A673 (cell line): ENCODE measurements around the gene NDUFB11. TPM values are rescaled to one million over a fixed set of nuclear protein-coding genes. Genes with fewer than 3 reads are reported as not detected.

Experiments
- BruUV-seq: library from RNA; stranded (reverse); fragments of 400-500 nt; replicated peaks from 2 replicates; lab custom pipeline; 2021; lab: Mats Ljungman, UMichigan
- CTCF ChIA-PET: fragments of 300-600 bp; sonication (Branson Sonifier 250); formaldehyde crosslinking; loops from one replicate; lab custom pipeline; 2022; ENCODE audit warnings: antibody characterized with exemption; lab: Charles Lee
- POLR2A ChIA-PET: fragments of 300-600 bp; sonication (Branson Sonifier 250); formaldehyde crosslinking; loops from one replicate; lab custom pipeline; 2022; ENCODE audit warnings: antibody characterized with exemption; ENCODE audit not compliant: low non-redundant PET; lab: Charles Lee
- DNase-seq: peaks from one replicate; pipeline ENCODE4 v3.0.0-alpha.2; 2015; ENCODE audit warnings: low spot score
- H3K27ac ChIP-seq: fragments of 200-600 bp; sonication (generic); 2 replicates; pipeline ENCODE4 v1.5.1; 2016; ENCODE audit warnings: mixed run types, low read depth, mild to moderate bottlenecking, mixed read lengths, antibody characterized with exemption, low read length; ENCODE audit not compliant: poor library complexity, severe bottlenecking
- H3K27me3 ChIP-seq: fragments of 200-600 bp; sonication (generic); replicated peaks from 2 replicates; pipeline ENCODE4 v1.6.1; 2017; ENCODE audit warnings: mixed run types, low read depth, mild to moderate bottlenecking, mixed read lengths, antibody characterized with exemption, low read length; ENCODE audit not compliant: insufficient read depth, poor library complexity
- H3K36me3 ChIP-seq: fragments of 200-600 bp; sonication (generic); 2 replicates; pipeline ENCODE4 v1.6.1; 2016; ENCODE audit warnings: mixed run types, mild to moderate bottlenecking, mixed read lengths, antibody characterized with exemption, low read length; ENCODE audit not compliant: insufficient read depth, poor library complexity, severe bottlenecking
- H3K4me1 ChIP-seq: fragments of 200-600 bp; sonication (generic); 2 replicates; pipeline ENCODE4 v1.6.1; 2017; ENCODE audit warnings: mixed run types, mild to moderate bottlenecking, mixed read lengths, antibody characterized with exemption, low read length; ENCODE audit not compliant: insufficient read depth, poor library complexity, severe bottlenecking
- H3K4me3 ChIP-seq: fragments of 200-600 bp; sonication (generic); 2 replicates; pipeline ENCODE4 v1.5.1; 2016; ENCODE audit warnings: low read depth, mixed run types, mild to moderate bottlenecking, mixed read lengths, low read length; ENCODE audit not compliant: poor library complexity, severe bottlenecking
- H3K9me3 ChIP-seq: fragments of 200-600 bp; sonication (generic); 2 replicates; pipeline ENCODE4 v1.6.1; 2016; ENCODE audit warnings: mixed run types, low read depth, mild to moderate bottlenecking, mixed read lengths, antibody characterized with exemption, low read length; ENCODE audit not compliant: poor library complexity, severe bottlenecking
- EZH2 ChIP-seq: fragments of 200-600 bp; sonication (generic); IDR thresholded peaks from 2 replicates; pipeline ENCODE4 v1.6.1; 2017; ENCODE audit warnings: borderline replicate concordance, low read depth, mild to moderate bottlenecking, mixed read lengths, antibody characterized with exemption, low read length; ENCODE audit not compliant: poor library complexity, severe bottlenecking
- intact Hi-C: fragments of 100-400 bp; cut with micrococcal nuclease; formaldehyde crosslinking; loops from one replicate; pipeline ENCODE4 v1.10.0; 2022; ENCODE audit not compliant: unreplicated experiment
- total RNA-seq: library from RNA; stranded (reverse); gene quantifications from 2 replicates; pipeline ENCODE4 v1.2.3, GENCODE V29; 2021
- TF ChIP-seq, protein P1 (sequence below): fragments of 300-800, 200-600 bp; sonication (generic); conservative IDR thresholded peaks from 2 replicates; pipeline ENCODE4 v1.5.1; 2017; ENCODE audit warnings: low read depth, mild to moderate bottlenecking, antibody characterized with exemption, low read length, moderate library complexity, mixed read lengths

The NDUFB11 gene
- total RNA-seq, 1 experiment from 2014 or later = 137 TPM

DNA sequence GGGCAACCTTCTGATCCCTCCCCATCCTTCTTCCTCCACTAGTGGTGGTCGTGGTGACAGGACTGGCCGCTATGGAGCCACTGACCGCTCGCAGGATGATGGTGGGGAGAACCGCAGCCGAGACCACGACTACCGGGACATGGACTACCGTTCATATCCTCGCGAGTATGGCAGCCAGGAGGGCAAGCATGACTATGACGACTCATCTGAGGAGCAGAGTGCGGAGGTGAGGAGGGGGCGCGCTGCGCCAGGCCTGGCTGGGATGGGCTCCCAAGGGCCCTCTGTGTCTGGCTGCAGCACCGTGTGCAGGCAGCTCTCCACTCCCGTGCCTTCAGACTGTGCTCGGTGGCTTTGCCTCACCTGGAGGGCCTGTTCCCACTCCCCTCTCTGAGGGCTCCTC is 24.8 kb upstream of the NDUFB11 start:
- Histone ChIP-seq H3K36me3 (peaks cover 10% of the 10 kb centered on the region), H3K27ac (no peak overlapping the region), H3K4me3 (no peak overlapping the region), H3K9me3 (no peaks in the 10 kb centered on the region), H3K4me1 (no peaks in the 10 kb centered on the region), H3K27me3 (no peaks in the 10 kb centered on the region)
- intact Hi-C loops = no loop called here
- no peak for TF ChIP-seq EZH2
- TF ChIP-seq, protein P1, sequence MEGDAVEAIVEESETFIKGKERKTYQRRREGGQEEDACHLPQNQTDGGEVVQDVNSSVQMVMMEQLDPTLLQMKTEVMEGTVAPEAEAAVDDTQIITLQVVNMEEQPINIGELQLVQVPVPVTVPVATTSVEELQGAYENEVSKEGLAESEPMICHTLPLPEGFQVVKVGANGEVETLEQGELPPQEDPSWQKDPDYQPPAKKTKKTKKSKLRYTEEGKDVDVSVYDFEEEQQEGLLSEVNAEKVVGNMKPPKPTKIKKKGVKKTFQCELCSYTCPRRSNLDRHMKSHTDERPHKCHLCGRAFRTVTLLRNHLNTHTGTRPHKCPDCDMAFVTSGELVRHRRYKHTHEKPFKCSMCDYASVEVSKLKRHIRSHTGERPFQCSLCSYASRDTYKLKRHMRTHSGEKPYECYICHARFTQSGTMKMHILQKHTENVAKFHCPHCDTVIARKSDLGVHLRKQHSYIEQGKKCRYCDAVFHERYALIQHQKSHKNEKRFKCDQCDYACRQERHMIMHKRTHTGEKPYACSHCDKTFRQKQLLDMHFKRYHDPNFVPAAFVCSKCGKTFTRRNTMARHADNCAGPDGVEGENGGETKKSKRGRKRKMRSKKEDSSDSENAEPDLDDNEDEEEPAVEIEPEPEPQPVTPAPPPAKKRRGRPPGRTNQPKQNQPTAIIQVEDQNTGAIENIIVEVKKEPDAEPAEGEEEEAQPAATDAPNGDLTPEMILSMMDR = no peak
- POLR2A ChIA-PET = no interaction called here
- CTCF ChIA-PET = no interaction called here
- no TSS peak for BruUV-seq
- no peak for DNase-seq

DNA sequence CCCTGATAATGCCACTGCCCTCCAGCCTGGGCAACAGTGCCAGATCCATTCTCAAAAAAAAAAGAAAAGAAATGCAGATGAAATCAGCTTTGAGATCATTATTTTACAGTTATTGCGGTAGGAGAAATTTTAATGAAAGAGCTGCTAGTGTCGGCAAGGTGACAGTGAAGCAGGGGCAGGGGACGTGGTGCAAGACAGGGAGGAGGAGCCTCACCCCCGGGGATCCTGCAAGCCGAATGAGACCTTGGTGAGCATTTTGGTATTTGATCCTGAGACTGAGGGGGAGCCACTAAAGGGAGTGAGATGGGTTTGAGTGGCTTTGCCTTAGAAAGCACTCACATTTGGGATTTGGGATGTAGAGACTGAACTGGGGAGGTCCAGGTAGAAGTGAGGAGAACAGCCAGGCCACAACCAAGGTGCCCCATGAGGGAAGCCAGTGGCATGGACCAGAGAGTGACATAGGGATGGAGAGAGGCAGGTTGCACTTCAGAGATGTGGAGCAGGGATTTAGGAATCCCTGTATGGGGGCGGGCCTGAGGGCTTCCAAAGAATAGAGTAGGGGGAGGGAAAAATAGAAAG is 24.1 kb upstream of the NDUFB11 start:
- TF ChIP-seq, protein P1 = no peak
- no peak for TF ChIP-seq EZH2
- no peaks in the 10 kb centered on the region for H3K27me3 ChIP-seq
- no TSS peak for BruUV-seq
- CTCF ChIA-PET = no interaction called here
- no peak for DNase-seq
- POLR2A ChIA-PET = no interaction called here
- intact Hi-C loops = no loop called here
- no peak overlapping the region for H3K27ac ChIP-seq
- peaks cover 7% of the 10 kb centered on the region for H3K36me3 ChIP-seq
- H3K4me3 ChIP-seq = no peak overlapping the region
- no peaks in the 10 kb centered on the region for H3K9me3 ChIP-seq
- no peaks in the 10 kb centered on the region for H3K4me1 ChIP-seq

DNA sequence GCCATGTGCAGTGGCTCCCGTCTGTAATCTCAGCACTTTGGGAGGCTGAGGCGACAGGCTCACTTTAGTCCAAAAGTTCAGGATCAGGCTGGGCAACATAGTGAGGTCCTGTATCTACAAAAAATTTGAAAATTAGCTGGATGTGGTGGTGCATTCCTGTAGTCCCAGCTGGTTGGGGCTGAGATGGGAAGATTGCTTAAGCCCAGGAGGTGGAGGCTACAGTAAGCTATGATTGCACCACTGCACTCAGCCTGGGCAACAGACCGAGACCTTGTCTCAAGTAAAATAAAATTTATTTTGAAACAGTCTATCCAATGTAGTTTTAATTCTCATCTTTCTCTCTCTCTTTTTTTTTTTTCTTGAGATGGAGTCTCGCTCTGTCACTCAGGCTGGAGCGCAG is 21.6 kb upstream of the NDUFB11 start:
- no TSS peak for BruUV-seq
- no peak for DNase-seq
- ChIA-PET POLR2A (no interaction called here), CTCF (interaction anchor here (0.7 kb wide), 1 partner anchor 1778 kb away, joined by 3 read pairs; no protein-coding TSS in a partner anchor)
- no peaks in the 10 kb centered on the region for H3K4me1 ChIP-seq
- no peaks in the 10 kb centered on the region for H3K9me3 ChIP-seq
- H3K27ac ChIP-seq = no peak overlapping the region
- H3K36me3 ChIP-seq = peaks cover 3% of the 10 kb centered on the region
- TF ChIP-seq, protein P1 = no peak
- no peak for TF ChIP-seq EZH2
- no peak overlapping the region for H3K4me3 ChIP-seq
- intact Hi-C loops = no loop called here
- no peaks in the 10 kb centered on the region for H3K27me3 ChIP-seq
